Liver (tissue), 9 donors: Measurements from ENCODE around the gene MRPL52. TPM values are rescaled to one million over a fixed set of nuclear protein-coding genes. Genes with fewer than 3 reads are reported as not detected.

ENCODE experiments used
- DNase-seq: peaks from one replicate; pipeline ENCODE4 v3.0.0-alpha.2; 2017; ENCODE audit warnings: low spot score
- H3K27ac ChIP-seq, 2 donors: one replicate each; pipeline ENCODE4 v1.7.0; 2013; ENCODE audit warnings: inconsistent platforms in 2 of 2, low read length in 2 of 2, control low read depth in 1 of 2, low read depth in 1 of 2, mild to moderate bottlenecking in 1 of 2
- H3K27me3 ChIP-seq, 4 donors: one replicate each; pipeline versions ENCODE4 v1.6.1 to v1.7.0; 2013; ENCODE audit warnings: low read length in 3 of 4, inconsistent platforms in 1 of 4, mild to moderate bottlenecking in 1 of 4, moderate library complexity in 1 of 4; ENCODE audit not compliant: control insufficient read depth in 4 of 4, insufficient read depth in 4 of 4
- H3K36me3 ChIP-seq, 4 donors: one replicate each; pipeline versions ENCODE4 v1.6.1 to v1.7.0; 2013; ENCODE audit warnings: low read length in 3 of 4, mild to moderate bottlenecking in 3 of 4, low read depth in 1 of 4, moderate library complexity in 1 of 4; ENCODE audit not compliant: control insufficient read depth in 4 of 4, insufficient read depth in 3 of 4
- H3K4me1 ChIP-seq, 4 donors: one replicate each; pipeline versions ENCODE4 v1.6.1 to v1.7.0; 2013; ENCODE audit warnings: low read length in 3 of 4, mild to moderate bottlenecking in 3 of 4, moderate library complexity in 1 of 4; ENCODE audit not compliant: control insufficient read depth in 4 of 4, insufficient read depth in 4 of 4
- H3K4me3 ChIP-seq, 3 donors: one replicate each; pipeline versions ENCODE4 v1.6.1 to v1.7.0; 2013; ENCODE audit warnings: low read length in 3 of 3, control low read depth in 1 of 3, low read depth in 1 of 3, mild to moderate bottlenecking in 1 of 3
- H3K9ac ChIP-seq, 2 donors: one replicate each; pipeline ENCODE4 v1.7.0; 2013; ENCODE audit warnings: low read length in 2 of 2, mild to moderate bottlenecking in 2 of 2, moderate library complexity in 2 of 2, control low read depth in 1 of 2, low read depth in 1 of 2
- H3K9me3 ChIP-seq, 4 donors: one replicate each; pipeline versions ENCODE4 v1.6.1 to v1.7.0; 2013; ENCODE audit warnings: low read length in 3 of 4; ENCODE audit not compliant: control insufficient read depth in 4 of 4
- FOXA1 ChIP-seq: IDR thresholded peaks from 2 replicates; pipeline ENCODE4 v1.6.1; 2016; ENCODE audit warnings: antibody characterized with exemption
- FOXA2 ChIP-seq: IDR thresholded peaks from 2 replicates; pipeline ENCODE4 v1.6.1; 2016; ENCODE audit warnings: antibody characterized with exemption
- GABPA ChIP-seq, 2 donors: IDR thresholded peaks in 1 of 2; conservative IDR thresholded peaks in 1 of 2; 2 replicates each; pipeline ENCODE4 v1.6.1; 2016; ENCODE audit warnings: antibody characterized with exemption in 2 of 2, mild to moderate bottlenecking in 1 of 2, moderate library complexity in 1 of 2
- HNF4A ChIP-seq, 2 donors: conservative IDR thresholded peaks; 2 replicates each; pipeline ENCODE4 v1.6.1; 2016; ENCODE audit warnings: antibody characterized with exemption in 2 of 2, mild to moderate bottlenecking in 2 of 2
- HNF4G ChIP-seq: IDR thresholded peaks from 2 replicates; pipeline ENCODE4 v1.6.1; 2016; ENCODE audit warnings: antibody characterized with exemption
- JUND ChIP-seq, 2 donors: IDR thresholded peaks; 2 replicates each; pipeline ENCODE4 v1.6.1; 2016; ENCODE audit warnings: antibody characterized with exemption in 2 of 2
- NR2F2 ChIP-seq: IDR thresholded peaks from 2 replicates; pipeline ENCODE4 v1.6.1; 2016; ENCODE audit warnings: antibody characterized with exemption
- RAD21 ChIP-seq, 2 donors: IDR thresholded peaks; 2 replicates each; pipeline ENCODE4 v1.6.1; 2016; ENCODE audit warnings: antibody characterized with exemption in 2 of 2, mild to moderate bottlenecking in 2 of 2
- RXRA ChIP-seq, 2 donors: IDR thresholded peaks; 2 replicates each; pipeline ENCODE4 v1.6.1; 2017 to 2018; ENCODE audit warnings: antibody characterized with exemption in 2 of 2, mild to moderate bottlenecking in 1 of 2
- SP1 ChIP-seq: IDR thresholded peaks from 2 replicates; pipeline ENCODE4 v1.6.1; 2018; ENCODE audit warnings: antibody characterized with exemption, mild to moderate bottlenecking
- TAF1 ChIP-seq: conservative IDR thresholded peaks from 2 replicates; pipeline ENCODE4 v1.6.1; 2016; ENCODE audit warnings: antibody characterized with exemption, mild to moderate bottlenecking
- WGBS: extraction: QIAGEN DNeasy Blood & Tissue Kit; methylation state at CpG from one replicate; pipeline ENCODE4 v1.1.7; 2013; 5-methylcytosine and 5-hydroxymethylcytosine counted together
- polyA plus RNA-seq, 2 donors: library from polyadenylated mRNA; stranded (reverse) in 1 of 2; unstranded in 1 of 2; fragments of 200-250 nt in 1 of 2; fragments of >200 nt in 1 of 2; fragmentation: Nextera tagmentation in 1 of 2; extraction: Ambion mirVana in 1 of 2; gene quantifications; one replicate each; pipeline versions ENCODE4 v1.2.1 to v1.2.3, GENCODE V29; 2013 to 2015
- total RNA-seq, 2 donors: library from RNA; depleted of rRNA; stranded (reverse); fragments of >200 nt; gene quantifications; one replicate each; pipeline ENCODE4 v1.2.3, GENCODE V29; 2014
- TF ChIP-seq, protein P1 (sequence below): IDR thresholded peaks from 2 replicates; pipeline ENCODE4 v1.6.1; 2016; ENCODE audit warnings: antibody characterized with exemption
- TF ChIP-seq, protein P2 (sequence below): IDR thresholded peaks from 2 replicates; pipeline ENCODE4 v1.6.1; 2016; ENCODE audit warnings: antibody characterized with exemption
- TF ChIP-seq, protein P3 (sequence below): IDR thresholded peaks from 2 replicates; pipeline ENCODE4 v1.6.1; 2016; ENCODE audit warnings: antibody characterized with exemption, mild to moderate bottlenecking
- donor health status: healthy.
- donor health status: healthy.
- donor health status: healthy.
- donor health status: healthy.
- donor health status: healthy.

MRPL52 gene
- total and polyA plus RNA-seq, 4 donors: 9.1 to 142 (median 36.6) TPM

DNA sequence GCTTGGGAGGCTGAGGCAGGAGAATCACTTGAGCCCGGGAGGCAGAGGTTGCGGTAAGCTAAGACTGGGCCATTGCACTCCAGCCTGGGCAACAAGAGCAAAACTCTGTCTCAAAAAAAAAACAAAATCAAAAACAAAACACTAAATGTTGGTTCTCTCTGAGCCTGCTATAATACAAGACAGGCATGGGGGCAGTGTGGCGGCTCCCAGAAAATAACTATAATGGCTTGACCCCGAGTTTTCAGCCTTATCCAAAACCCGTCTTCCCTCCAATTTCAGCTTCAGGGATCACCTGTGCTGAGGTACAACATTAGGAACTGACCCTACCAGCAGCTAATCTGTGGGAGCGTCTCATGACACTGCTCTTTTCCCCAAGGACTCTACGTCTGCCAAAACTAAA, 15.3 kb upstream of the MRPL52 start:
- H3K9ac ChIP-seq: no peak overlapping the region
- H3K36me3 ChIP-seq: no peaks in the 10 kb centered on the region

DNA sequence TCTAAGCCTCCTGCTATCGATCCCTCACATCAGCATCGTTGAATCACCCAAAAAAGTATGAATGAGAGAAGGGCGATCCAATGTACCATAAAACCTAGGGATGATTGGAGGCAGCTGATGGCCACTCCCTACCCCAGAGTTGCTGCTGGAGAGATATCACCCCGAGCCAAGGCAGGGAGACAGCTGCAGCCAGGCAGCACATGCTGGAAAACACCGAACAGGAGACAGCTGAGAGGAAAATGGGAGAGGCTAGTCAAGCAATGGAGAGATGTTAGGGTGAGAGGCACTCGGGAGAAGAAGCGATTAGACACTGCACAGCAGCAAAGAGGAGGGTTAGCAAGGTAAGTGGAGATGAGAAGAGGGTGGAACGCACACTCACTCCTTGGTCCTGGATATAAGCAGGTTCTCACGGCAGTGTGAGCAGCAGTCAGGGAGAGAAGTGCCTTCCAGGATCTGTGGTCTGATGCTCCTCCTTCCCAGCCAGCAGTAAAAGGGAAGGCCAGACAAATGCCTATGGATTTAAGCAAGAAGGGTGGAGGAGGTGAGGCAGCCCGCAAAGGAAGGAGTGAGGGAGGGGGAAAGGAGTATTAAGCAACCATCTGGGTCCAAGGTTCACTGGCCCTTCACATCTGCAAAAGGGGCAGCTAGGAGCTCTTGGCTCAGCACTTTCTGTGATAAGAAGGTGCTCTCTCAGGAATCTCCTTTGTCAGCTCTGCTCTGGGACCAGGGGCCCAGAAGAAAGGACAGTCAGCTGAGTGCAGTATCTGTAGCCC, 14.6 kb upstream of the MRPL52 start, which contains the start of gene SLC7A7:
Gene SLC7A7 (minus strand): TSS at position 495 of the 773 bp plus-strand sequence. CDS start 2,037 bp downstream, outside the sequence.
- H3K27me3 ChIP-seq: no peaks in the 10 kb centered on the region
- WGBS: 44% methylated on average over 10 of the region's 10 CpGs
- no peak for TF ChIP-seq FOXA2
- TF ChIP-seq HNF4A (conservative IDR thresholded peaks at IDR 0.05): peak in 1 of 2 donors; percentile 24
- H3K36me3 ChIP-seq: no peaks in the 10 kb centered on the region
- H3K9me3 ChIP-seq: no peaks in the 10 kb centered on the region
- peak within 1 kb of the TSS in 1 of 2 donors; percentile 31 for H3K9ac ChIP-seq
- no peak for DNase-seq
- H3K27ac ChIP-seq: peak within 1 kb of the TSS in 1 of 2 donors; percentile 39
- H3K4me1 ChIP-seq: peaks cover 0 to 7% (median 3%) of the 10 kb centered on the region in 4 donors
- H3K4me3 ChIP-seq: peak within 1 kb of the TSS in 1 of 3 donors; percentile 27

More for the DNA sequence above, 15.3 kb upstream of the MRPL52 start:
- TF ChIP-seq HNF4G (no peak), FOXA1 (no peak), RXRA (IDR thresholded peaks at IDR 0.05) (no peak), GABPA (IDR thresholded peaks at IDR 0.05 in 1 of 2, conservative IDR thresholded peaks at IDR 0.05 in 1 of 2) (no peak), SP1 (no peak), RAD21 (IDR thresholded peaks at IDR 0.05) (no peak), HNF4A (conservative IDR thresholded peaks at IDR 0.05) (no peak), TAF1 (no peak), NR2F2 (no peak), JUND (IDR thresholded peaks at IDR 0.05) (no peak)
- TF ChIP-seq, protein P1, sequence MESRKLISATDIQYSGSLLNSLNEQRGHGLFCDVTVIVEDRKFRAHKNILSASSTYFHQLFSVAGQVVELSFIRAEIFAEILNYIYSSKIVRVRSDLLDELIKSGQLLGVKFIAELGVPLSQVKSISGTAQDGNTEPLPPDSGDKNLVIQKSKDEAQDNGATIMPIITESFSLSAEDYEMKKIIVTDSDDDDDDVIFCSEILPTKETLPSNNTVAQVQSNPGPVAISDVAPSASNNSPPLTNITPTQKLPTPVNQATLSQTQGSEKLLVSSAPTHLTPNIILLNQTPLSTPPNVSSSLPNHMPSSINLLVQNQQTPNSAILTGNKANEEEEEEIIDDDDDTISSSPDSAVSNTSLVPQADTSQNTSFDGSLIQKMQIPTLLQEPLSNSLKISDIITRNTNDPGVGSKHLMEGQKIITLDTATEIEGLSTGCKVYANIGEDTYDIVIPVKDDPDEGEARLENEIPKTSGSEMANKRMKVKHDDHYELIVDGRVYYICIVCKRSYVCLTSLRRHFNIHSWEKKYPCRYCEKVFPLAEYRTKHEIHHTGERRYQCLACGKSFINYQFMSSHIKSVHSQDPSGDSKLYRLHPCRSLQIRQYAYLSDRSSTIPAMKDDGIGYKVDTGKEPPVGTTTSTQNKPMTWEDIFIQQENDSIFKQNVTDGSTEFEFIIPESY: no peak
- TF ChIP-seq, protein P2, sequence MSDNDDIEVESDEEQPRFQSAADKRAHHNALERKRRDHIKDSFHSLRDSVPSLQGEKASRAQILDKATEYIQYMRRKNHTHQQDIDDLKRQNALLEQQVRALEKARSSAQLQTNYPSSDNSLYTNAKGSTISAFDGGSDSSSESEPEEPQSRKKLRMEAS: no peak
- TF ChIP-seq, protein P3, sequence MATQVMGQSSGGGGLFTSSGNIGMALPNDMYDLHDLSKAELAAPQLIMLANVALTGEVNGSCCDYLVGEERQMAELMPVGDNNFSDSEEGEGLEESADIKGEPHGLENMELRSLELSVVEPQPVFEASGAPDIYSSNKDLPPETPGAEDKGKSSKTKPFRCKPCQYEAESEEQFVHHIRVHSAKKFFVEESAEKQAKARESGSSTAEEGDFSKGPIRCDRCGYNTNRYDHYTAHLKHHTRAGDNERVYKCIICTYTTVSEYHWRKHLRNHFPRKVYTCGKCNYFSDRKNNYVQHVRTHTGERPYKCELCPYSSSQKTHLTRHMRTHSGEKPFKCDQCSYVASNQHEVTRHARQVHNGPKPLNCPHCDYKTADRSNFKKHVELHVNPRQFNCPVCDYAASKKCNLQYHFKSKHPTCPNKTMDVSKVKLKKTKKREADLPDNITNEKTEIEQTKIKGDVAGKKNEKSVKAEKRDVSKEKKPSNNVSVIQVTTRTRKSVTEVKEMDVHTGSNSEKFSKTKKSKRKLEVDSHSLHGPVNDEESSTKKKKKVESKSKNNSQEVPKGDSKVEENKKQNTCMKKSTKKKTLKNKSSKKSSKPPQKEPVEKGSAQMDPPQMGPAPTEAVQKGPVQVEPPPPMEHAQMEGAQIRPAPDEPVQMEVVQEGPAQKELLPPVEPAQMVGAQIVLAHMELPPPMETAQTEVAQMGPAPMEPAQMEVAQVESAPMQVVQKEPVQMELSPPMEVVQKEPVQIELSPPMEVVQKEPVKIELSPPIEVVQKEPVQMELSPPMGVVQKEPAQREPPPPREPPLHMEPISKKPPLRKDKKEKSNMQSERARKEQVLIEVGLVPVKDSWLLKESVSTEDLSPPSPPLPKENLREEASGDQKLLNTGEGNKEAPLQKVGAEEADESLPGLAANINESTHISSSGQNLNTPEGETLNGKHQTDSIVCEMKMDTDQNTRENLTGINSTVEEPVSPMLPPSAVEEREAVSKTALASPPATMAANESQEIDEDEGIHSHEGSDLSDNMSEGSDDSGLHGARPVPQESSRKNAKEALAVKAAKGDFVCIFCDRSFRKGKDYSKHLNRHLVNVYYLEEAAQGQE: no peak
- H3K4me3 ChIP-seq: peak overlapping the region in 1 of 3 donors; percentile 27
- H3K27me3 ChIP-seq: no peaks in the 10 kb centered on the region
- 75% methylated on average over 7 of the region's 7 CpGs for WGBS
- H3K4me1 ChIP-seq: no peaks in the 10 kb centered on the region
- H3K27ac ChIP-seq: no peak overlapping the region
- DNase-seq: no peak
- no peaks in the 10 kb centered on the region for H3K9me3 ChIP-seq
